T-helper 1 cell treated with Interleukin-12 subunit alpha and Interleukin-12 subunit beta and Interleukin-4 antibody, amounts not matched to agents 30 μg/mL and 1 μg/mL, for 36 hours (primary cell): Measurements from ENCODE around the gene BAK1.
"Not testable (repeated sequence)": the region's sequence is repeated elsewhere in the genome, so short reads cannot be mapped to it uniquely, and the experiment has no call there.

ENCODE experiments used
- H3K27ac Mint-ChIP-seq: one replicate; pipeline ENCODE4 v1.8.0; 2021; ENCODE audit warnings: mild to moderate bottlenecking, mixed read lengths
- H3K27me3 Mint-ChIP-seq: one replicate; pipeline ENCODE4 v1.8.0; 2021; ENCODE audit warnings: low read depth, mixed read lengths
- H3K36me3 Mint-ChIP-seq: one replicate; pipeline ENCODE4 v1.8.0; 2021; ENCODE audit warnings: low read depth, mixed read lengths
- H3K4me1 Mint-ChIP-seq: one replicate; pipeline ENCODE4 v1.8.0; 2021; ENCODE audit warnings: low read depth, mixed read lengths
- H3K4me3 Mint-ChIP-seq: one replicate; pipeline ENCODE4 v1.8.0; 2021; ENCODE audit warnings: mild to moderate bottlenecking, moderate library complexity, mixed read lengths
- H3K9me3 Mint-ChIP-seq: one replicate; pipeline ENCODE4 v1.8.0; 2021; ENCODE audit warnings: mixed read lengths

Gene BAK1

GRCh38 chr6:33533163-33533869 lies 46.8 kb downstream of the BAK1 start:
- H3K4me3 Mint-ChIP-seq = peak overlapping the region; percentile 81
- H3K36me3 Mint-ChIP-seq, H3K9me3 Mint-ChIP-seq, H3K27me3 Mint-ChIP-seq: not testable (repeated sequence)
- peaks cover 25% of the 10 kb centered on the region for H3K4me1 Mint-ChIP-seq
- peak overlapping the region; percentile 89 for H3K27ac Mint-ChIP-seq

GRCh38 chr6:33532431-33532830 lies 47.6 kb downstream of the BAK1 start:
- not testable (repeated sequence) for H3K9me3 Mint-ChIP-seq, H3K4me3 Mint-ChIP-seq, H3K27ac Mint-ChIP-seq, H3K27me3 Mint-ChIP-seq, H3K36me3 Mint-ChIP-seq
- peaks cover 23% of the 10 kb centered on the region for H3K4me1 Mint-ChIP-seq

GRCh38 chr6:33530617-33531016 lies 49.5 kb downstream of the BAK1 start:
- H3K36me3 Mint-ChIP-seq, H3K27ac Mint-ChIP-seq, H3K9me3 Mint-ChIP-seq, H3K27me3 Mint-ChIP-seq, H3K4me3 Mint-ChIP-seq: not testable (repeated sequence)
- peaks cover 21% of the 10 kb centered on the region for H3K4me1 Mint-ChIP-seq
